ENCODE results near the gene TCP1.
"Not testable (repeated sequence)": the region's sequence is repeated elsewhere in the genome, so short reads cannot be mapped to it uniquely, and the experiment has no call there.

TCP1 gene

DNA sequence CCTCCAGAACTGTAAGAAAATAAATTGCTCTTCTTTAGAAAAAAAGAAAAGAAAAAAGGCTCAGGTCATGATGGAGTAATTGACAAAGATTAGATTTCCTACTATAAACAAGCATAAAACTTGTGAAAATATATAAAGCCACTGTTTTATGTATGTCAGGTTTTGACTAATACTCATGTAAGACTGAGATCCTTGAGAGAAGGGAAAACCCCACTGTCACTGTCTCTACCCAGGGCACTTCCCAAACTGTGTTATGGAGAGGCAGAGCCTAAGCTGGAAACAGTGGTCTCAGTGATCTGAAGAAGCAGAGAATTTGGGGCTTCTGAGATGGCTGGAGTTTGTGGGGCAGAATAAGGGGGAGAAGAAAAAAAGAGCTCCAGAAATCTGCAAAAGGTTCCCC is 19.9 kb downstream of the TCP1 start:
- DNase-seq = no peak

DNA sequence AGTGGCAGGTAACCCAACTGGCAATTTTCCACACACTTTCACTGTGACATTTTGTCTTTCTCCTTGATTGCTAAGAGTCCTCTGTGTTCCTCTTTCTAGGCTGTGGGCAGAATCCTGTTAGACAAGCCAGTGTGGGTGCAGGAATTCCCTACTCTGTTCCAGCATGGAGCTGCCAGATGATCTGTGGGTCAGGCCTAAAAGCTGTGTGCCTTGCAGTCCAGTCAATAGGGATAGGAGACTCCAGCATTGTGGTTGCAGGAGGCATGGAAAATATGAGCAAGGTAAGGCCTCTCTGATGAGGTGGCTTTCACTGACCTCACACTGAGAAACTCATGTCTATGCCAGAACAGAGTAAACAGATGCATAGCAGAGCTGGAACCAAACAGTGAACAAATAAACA is 22.5 kb downstream of the TCP1 start:
- DNase-seq = no peak

DNA sequence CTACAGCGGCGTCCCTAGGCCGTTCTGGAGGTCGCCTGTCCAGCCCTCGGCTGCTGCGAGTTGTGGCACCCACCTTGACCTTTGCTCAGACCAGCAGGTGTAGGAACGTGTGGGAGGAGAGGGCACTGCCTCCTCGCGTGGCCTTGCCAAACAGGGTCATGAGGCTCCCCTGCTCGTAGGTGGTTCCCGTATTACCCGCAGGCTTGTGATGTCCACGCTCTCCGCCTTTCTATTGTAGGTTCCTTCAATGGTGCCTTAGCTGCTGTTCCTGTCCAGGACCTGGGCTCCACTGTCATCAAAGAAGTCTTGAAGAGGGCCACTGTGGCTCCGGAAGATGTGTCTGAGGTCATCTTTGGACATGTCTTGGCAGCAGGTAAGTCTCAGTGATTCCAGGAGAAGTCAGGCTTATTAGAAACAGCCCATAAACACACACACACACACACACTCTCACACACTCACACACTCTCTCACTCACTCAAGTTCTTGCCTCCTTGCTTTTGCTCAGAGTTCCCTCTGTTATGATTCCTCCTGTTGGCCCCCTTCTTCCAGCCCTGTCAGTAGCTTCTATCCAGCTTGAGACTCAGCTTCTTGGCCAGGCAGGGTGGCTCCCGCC is 26.6 kb downstream of the TCP1 start:
- DNase-seq = peak; percentile 26

DNA sequence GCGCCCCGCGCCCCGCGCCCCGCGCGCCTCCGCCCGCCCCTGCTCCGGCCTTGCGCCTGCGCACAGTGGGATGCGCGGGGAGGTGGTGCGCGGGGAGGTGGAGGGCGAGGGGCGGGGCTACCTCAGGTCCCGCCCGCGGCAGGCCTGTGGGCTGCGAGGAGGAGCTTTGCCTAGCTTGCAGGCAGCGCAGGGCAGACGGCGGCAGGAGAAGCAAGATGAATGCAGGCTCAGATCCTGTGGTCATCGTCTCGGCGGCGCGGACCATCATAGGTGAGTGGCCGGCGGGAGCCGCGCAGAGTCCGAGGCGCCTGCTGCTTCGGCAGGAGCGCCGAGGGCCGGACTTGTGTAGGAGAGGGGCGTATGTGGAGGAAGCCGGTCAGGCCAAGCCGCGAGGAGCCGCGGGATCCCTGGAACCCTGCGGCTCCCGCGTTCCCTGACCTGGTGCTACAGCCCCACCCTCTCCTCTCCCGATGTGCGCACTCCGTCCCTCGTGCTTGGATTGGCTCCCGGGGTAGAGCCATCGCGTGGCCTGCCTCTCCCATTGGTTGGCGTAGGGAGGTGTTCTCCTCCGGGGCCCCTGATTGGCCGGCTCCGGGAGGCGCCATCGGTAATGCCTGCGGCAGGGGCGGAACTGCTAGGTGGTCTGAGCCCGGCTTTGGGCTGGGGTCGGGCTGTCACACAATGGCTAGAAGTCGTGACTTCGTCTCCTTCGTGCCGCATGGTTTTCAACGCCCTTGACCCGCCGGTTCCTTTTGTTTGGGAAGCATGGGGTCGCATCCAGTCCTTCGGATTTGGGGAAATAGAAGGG is 27.3 kb downstream of the TCP1 start, which contains the start of gene ACAT2:
ACAT2 (plus strand) TSS at position 173 of the 808 bp plus-strand sequence; CDS start at position 216, 43 bp downstream.
- peak; percentile 95 for DNase-seq

DNA sequence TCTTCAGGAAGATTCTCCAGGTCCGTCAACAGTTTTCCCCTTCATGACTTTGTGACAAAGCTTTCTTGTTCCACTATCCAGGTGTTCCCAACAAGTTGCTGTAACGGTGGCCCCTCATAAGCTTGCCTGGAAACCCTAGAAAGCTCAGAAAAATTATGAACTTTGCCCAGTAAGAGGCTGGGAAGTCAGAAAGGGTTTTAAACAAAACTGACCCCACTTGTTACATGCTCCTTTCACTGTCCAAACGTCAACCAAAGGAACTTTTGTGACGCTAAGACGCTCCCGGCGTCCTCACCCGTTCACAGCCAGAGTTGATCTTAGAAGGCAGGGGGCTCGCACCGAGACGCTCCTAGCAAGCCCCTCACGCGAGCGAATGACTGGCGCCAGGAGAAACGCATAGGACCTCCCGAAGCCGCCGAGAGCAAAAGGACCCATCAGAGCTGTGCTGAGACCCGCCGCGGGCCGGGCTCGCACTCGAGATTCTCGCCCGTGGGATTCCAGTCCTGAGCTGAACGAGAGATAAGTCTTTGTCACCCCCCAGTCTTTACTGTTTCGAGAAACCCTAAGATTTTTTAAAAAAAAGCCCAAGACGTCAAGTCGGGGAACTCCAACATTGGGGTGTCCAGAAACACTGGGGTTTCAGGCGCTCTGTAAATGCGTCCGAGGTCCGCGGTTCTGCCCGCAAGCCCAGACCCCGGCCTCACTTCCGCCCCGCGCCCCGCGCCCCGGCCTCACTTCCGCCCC is 28.1 kb downstream of the TCP1 start:
- peak; percentile 41 for DNase-seq

DNA sequence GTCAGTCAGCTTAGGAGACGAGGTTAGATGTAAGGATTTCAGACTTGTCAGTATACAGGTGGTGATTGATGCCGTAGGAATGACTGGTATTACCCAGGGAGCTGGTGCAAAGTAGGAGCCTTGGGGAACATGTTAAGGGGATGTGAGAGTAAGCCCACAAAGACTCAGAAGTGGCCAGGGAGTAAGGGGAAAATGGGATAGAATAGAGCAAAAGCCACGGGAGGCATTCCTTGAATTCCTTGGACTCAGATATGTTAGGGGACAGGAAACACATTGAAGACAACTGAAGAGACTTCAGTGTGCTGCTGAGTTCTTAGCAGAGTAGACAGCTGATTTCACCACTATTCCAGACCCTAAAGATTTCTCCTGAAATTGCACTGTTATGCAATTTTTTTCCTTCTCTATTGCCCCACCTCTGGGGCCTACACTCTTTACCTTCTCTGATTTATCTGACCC is 28.8 kb downstream of the TCP1 start:
- DNase-seq = no peak

DNA sequence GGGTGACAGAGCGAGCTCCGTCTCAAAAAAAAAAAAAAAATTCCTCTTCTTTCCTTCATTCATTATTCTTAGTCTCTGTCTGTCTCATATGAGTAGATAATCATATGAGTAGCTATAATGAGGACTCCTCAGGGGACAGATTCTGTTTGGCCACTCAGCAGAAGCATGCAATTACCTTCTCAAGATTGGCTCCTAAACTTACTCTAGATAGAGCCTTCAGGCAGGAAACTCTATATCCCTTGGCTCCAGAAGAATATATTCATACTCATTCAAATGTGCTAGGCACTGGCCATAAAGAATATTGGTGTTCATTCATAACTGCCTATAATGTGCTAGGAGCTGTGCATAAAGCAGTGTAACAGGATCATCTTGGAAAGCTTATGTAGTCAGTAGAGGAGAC is 29.8 kb downstream of the TCP1 start:
- DNase-seq = no peak

DNA sequence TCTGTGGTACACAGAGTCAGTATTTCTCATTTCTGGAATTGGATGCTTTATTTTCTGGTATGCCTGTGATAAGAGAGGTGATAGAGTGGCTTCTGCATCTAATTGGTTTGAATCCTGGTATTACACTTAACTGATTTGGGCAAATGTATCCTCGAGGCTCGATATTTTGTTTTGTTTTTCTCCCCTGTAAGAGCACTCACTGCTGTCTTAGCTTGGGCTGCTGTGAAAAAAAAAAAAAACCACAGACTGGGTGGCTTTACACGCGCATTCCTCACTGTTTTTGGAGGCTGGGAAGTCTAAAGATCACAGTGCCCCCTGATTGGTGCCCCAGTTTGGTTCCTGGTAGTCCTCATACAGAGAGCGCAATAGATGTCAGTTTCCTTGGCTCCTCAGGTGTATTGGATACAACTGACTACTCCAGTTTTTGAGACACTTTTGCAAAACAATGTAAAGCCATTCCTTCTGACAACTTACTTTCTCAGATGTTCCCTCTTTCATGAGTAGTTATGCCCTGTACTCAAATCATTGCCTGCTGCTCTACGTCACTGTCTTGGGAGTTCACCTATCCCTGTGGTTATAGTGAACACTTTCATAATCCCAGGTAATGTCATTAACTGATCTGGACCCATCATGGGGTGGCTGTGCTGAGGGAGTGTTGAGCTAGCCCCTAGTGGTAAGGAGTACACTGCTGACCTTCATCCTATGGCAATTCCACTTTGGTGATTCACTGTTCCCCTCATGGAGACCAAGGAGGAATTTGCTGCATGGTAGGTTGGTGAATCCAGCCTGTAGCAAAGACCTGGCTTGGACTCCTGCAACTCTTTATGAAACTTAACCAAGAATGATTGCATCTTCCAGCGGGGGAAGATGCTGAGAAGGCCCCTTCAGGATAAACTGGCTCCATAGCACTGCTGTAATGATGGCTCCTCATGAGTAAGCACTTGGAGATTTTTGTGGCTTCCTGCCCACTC is 31.1 kb downstream of the TCP1 start:
- no peak for DNase-seq

DNA sequence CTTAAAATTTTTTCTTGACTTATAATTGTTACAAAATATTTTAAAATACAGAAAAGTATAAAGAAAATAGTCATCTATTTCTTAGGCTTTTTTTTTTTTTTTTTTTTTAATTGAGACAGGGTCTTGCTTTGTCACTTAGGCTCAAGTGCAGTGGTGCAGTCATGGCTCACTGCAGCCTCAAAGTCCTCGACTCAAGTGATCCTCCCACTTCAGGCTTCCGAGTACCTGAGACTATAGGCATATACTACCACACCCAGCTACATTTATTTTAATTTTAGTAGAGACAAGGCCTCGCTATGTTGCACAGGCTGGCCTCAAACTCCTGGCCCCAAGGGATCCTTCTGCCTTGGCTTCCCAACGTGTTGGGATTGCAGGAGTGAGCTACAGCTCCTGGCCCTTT is 32.9 kb downstream of the TCP1 start:
- DNase-seq = no peak

DNA sequence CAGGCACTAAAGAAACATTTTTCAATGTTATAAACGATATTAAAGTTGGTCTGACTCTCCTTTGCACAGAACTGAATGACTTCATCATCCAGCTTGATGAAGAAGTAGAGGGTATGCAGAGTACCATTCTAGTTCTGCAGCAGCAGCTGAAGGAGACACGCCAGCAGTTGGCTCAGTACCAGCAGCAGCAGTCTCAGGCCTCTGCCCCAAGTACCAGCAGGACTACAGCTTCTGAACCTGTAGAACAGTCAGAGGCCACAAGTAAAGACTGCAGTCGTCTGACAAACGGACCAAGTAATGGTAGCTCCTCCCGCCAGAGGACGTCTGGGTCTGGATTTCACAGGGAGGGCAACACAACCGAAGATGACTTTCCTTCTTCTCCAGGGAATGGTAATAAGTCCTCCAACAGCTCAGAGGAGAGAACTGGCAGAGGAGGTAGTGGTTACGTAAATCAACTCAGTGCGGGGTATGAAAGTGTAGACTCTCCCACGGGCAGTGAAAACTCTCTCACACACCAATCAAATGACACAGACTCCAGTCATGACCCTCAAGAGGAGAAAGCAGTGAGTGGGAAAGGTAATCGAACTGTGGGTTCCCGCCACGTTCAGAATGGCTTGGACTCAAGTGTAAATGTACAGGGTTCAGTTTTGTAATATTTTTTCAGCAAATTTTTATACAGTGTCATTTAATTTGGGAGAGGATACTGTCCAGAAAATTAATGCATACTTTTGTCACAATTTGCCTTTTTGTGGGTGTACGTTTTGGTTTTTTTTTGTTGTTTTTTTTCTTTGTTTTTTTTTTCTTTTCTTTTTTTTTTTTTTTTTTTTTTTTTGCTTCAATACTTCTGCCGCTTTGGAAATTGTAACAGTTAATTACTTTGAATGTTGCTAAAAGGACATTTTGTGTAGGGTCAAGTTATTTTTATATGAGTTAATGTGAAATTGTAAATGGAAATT is 34.2 kb downstream of the TCP1 start:
- no peak for DNase-seq

DNA sequence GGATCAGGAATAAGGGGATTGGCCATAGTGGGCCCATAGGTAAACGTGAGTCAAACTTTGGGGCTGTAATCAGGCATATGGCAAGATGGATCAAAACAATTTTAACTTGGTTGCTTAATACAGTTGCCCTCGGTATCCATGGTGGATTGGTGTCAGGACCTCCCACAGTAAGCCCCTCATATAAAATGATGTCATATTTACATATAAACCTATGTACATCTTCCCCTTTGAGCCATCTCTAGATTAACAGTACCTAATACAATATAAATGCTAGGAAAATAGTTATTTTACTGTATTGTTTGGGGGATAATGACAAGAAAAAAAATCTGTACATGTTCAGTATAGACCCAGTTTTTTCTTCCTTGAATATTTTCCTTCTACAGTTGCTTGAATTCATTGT is 35.0 kb downstream of the TCP1 start:
- no peak for DNase-seq

DNA sequence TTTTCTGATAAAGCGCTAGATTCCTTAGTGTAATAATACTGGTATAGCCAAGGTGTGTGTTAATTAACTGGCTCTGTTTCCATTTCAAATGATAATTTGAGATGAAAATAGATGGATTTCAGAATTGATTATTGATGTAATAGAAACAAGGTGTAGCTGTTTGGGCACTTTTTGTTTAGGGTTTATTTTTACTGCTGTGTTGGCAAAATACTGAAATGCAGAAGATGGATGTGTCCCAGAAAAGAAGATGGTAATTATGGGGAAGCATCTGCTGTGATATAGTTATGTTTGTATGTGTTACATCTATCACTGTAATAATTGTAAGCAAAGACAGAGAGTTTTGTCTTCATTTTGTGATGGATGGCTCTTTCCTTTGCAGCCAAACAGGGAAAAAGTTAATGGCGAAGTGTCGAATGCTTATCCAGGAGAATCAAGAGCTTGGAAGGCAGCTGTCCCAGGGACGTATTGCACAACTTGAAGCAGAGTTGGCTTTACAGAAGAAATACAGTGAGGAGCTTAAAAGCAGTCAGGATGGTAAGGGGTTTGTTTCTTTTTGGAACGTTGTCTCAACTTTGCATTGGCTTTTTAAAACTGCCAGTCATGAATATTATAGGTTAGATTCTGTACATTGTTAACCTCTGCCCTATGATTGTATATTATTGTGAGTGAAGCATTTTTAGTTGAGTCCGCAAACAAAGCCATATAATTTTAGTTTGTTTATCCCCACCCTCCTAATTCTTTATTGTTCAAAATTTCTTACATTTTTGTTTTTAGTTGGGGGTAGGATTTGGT is 36.1 kb downstream of the TCP1 start:
- DNase-seq = no peak

DNA sequence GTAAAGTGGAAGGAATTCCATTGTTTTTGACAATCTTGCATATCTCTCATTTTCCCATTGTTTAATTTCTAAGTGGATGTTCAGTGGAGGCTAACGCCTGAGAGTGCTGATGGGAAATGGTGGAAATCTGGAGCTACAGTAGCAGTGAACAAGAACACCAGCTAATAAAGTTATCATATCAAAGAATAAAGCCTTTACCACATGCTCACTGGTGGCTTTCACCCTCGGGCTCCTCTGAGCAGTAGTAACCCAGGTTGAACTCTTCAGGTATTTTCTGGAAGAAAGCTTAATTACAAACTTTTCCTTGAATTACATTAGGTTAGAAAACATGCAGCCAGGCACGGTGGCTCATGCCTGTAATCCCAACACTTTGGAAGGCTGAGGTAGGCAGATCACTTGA is 38.0 kb downstream of the TCP1 start:
- DNase-seq = no peak

DNA sequence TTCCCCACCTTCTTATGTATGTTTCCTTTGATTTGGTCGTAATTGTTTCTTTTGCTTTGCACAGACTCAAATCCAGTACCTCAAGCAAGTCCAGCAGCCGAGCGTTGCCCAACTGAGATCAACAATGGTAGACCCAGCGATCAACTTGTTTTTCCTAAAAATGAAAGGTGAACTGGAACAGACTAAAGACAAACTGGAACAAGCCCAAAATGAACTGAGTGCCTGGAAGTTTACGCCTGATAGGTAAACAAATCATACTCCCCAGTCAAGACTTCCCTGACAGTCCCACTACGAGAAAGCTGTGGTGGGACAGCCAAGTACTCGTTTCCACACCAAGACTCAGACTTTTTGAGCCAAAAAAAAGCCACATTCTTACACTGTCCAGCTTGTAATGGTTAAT is 41.3 kb downstream of the TCP1 start:
- not testable (repeated sequence) for DNase-seq

DNA sequence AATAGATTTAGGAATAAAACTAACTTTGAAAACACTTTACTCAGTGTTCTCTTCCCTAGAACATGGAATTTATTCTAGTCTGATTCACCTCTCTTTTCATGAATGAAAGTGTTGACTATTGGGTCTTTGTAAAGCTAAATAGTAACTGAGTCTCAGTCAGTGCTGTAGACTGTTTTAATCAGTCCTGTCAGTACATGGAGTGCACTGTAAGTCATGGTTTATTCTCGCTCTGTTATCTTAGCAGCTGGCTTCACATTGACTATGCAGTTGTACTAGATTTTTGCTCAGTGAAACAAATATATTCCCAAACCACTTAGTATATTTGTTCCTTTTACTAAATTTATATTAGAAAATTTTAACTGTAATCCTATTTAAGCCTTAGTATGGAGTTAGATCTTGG is 42.6 kb downstream of the TCP1 start:
- DNase-seq = no peak

DNA sequence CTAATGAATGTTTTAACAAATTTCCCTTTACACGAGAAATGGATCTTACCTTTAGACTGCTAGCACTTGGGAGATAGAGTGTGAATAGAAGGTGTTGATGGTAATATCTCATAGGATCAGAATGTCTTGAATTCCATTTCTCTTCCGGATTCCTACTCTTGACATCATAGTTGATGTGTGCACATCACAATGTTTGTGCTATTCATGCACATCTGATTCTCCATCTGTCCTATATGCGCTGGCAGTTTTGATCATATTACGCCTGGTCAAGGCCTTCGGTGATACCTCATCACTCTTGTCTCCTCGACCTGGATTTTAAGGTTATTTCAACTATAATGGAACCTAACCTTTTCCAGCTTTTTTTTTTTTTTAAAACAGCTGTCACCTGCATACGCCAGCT is 44.3 kb downstream of the TCP1 start:
- DNase-seq = no peak

DNA sequence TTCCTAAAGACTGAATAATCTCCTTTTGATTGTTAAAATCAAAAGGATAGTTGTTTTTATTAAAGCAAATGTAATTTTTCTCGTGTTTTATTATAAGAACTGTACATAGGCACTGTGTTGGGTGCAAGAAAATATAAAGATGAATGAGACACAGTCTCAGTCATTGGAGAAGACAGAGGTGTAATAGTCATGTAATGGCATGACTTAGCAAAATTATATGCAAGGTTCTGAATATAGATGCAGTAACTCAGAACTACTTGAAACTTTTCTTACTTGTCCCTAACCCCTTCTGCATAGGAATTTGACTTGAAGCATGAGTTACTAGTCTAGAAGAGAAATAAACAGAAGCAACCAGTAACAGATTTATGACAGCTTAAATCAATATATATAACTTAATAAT is 47.2 kb downstream of the TCP1 start:
- DNase-seq = no peak

DNA sequence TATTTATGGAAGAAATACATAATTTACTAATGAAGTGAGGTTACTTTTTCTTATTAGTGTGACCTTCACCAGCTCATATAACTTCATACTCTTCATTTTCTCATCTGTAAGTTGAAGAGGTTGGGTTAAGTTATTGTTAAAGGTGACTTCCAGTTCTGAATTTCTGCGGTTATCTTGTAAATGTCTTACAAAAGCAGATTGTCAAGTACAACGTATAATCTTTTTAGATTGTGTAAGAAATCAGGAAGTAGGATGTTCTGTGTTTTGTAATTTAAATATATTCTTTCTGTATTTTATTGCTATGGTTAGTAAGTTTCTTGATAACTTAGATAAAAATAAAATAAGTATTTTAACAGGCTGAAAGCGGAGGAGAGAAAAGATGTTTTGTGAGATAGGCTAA is 50.1 kb downstream of the TCP1 start:
- no peak for DNase-seq

DNA sequence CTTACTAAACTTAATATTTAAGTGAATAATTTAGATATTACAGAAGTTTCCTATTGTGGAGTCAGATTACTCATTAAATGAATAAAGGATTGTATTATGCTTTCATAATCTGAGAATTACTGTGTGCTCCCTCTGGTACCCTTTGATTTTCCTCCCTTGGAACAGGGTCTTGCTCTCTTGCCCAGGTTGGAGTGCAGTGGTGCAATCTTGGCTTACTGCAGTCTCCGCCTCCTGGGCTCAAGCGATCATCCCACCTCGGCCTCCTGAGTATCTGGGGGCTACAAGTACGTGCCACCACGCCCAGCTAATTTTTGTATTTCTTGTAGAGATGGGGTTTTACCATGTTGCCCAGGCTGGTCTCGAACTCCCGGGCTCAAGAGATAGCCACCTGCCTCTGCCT is 52.5 kb downstream of the TCP1 start:
- DNase-seq = no peak

DNA sequence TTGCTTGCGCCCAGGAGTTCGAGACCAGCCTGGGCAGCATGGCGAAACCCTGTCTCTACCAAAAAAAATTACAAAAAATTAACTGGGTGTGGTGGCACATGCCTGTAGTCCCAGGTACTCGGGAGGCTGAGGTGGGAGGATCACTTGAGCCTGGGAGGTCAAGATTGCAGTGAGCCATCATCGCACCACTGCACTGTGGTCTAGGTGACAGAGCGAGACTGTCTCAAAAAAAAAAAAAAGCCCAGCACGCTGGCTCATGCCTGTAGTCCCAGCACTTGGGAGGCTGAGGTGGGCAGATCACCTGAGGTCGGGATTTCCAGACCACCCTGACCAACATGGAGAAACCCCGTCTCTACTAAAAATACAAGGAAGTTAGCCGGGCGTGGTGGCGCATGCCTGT is 56.0 kb downstream of the TCP1 start:
- not testable (repeated sequence) for DNase-seq

DNA sequence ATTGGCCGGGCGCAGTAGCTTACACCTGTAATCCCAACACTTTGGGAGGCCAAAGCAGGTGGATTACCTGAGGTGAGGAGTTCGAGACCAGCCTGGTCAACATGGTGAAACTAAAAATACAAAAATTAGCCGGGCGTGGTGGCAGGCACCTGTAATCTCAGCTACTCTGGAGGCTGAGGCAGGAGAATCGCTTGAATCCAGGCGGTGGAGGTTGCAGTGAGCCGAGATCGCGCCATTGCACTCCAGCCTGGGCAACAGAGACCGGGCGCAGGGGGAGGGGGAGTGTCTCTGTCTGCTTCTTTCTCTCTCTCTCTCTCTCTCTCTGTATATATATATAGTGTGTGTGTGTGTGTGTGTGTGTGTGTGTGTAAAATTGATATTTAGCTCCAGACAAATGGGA is 56.9 kb downstream of the TCP1 start:
- DNase-seq = not testable (repeated sequence)

Measured in stimulated activated CD4-positive, alpha-beta T cell treated with anti-CD3 and anti-CD28 coated beads, Interleukin-15, amount 100 ng/mL, for 24 hours (primary cell).